Sigmoid colon (tissue), 7 donors: ENCODE measurements around the gene NUPR2. TPM values are rescaled to one million over a fixed set of nuclear protein-coding genes. Genes with fewer than 3 reads are reported as not detected.
"Not testable (repeated sequence)": the region's sequence is repeated elsewhere in the genome, so short reads cannot be mapped to it uniquely, and the experiment has no call there.

Experiments
- DNase-seq: peaks from one replicate; pipeline ENCODE4 v3.0.0-alpha.2; 2019
- H3K27ac ChIP-seq, 4 donors: fragments of 200-600 bp; sonication (generic); one replicate each; pipeline ENCODE4 v1.5.1; 2016 to 2019; ENCODE audit warnings: mild to moderate bottlenecking in 1 of 4
- H3K27me3 ChIP-seq, 3 donors: fragments of 200-600 bp; sonication (generic); one replicate each; pipeline ENCODE4 v1.5.1; 2019; ENCODE audit warnings: mild to moderate bottlenecking in 1 of 3
- H3K36me3 ChIP-seq, 4 donors: fragments of 200-600 bp; sonication (generic); one replicate each; pipeline ENCODE4 v1.5.1; 2016 to 2019
- H3K4me1 ChIP-seq, 4 donors: fragments of 200-600 bp; sonication (generic); one replicate each; pipeline ENCODE4 v1.5.1; 2017 to 2019
- H3K4me3 ChIP-seq, 4 donors: fragments of 200-600 bp; sonication (generic); one replicate each; pipeline ENCODE4 v1.5.1; 2017 to 2019; ENCODE audit warnings: mild to moderate bottlenecking in 2 of 4, moderate library complexity in 1 of 4
- H3K9me3 ChIP-seq, 4 donors: fragments of 200-600 bp in 3 of 4; sonication (generic) in 3 of 4; one replicate each; pipeline versions ENCODE4 v1.5.1 to v1.6.1; 2013 to 2019
- CTCF ChIP-seq, 4 experiments: fragments of 450-650 bp in 3 of 4; fragments of 200-600 bp in 1 of 4; IDR thresholded peaks; one replicate each; pipeline ENCODE4 v1.5.1; 2016 to 2019; ENCODE audit warnings: antibody characterized with exemption in 4 of 4, mild to moderate bottlenecking in 3 of 4, moderate library complexity in 2 of 4
- EP300 ChIP-seq, 4 donors: sonication (generic); formaldehyde crosslinking; IDR thresholded peaks; one replicate each; pipeline ENCODE4 v1.6.1; 2017; ENCODE audit warnings: antibody characterized with exemption in 4 of 4
- POLR2A ChIP-seq, 2 donors: fragments of 450-650 bp; IDR thresholded peaks; one replicate each; pipeline ENCODE4 v1.6.1; 2016; ENCODE audit warnings: antibody characterized with exemption in 2 of 2, mild to moderate bottlenecking in 2 of 2, moderate library complexity in 2 of 2
- POLR2AphosphoS5 ChIP-seq, 4 donors: sonication (generic); formaldehyde crosslinking; IDR thresholded peaks; one replicate each; pipeline ENCODE4 v1.6.1; 2017; ENCODE audit warnings: antibody characterized with exemption in 4 of 4
- WGBS, 2 donors: extraction: QIAGEN DNeasy Blood & Tissue Kit; methylation state at CpG; one replicate each; pipeline ENCODE4 v1.1.7; 2013; 5-methylcytosine and 5-hydroxymethylcytosine counted together
- intact Hi-C: fragments of 100-400 bp; cut with DNase I; formaldehyde crosslinking; loops from one replicate; pipeline ENCODE4 v1.15.1; 2023
- polyA plus RNA-seq, 3 donors: library from polyadenylated mRNA; stranded (reverse); fragments of 200-250 nt; gene quantifications; one replicate each; pipeline ENCODE4 v1.2.3, GENCODE V29; 2013
- total RNA-seq, 4 donors: library from RNA; depleted of rRNA; stranded (reverse); fragments of >200 nt; gene quantifications; one replicate each; pipeline ENCODE4 v1.1.0, GENCODE V29; 2016
- donor health status: healthy with polysubstance abuse.
- donor health status: Bipolar disorder and iron deficiency.
- donor health status: healthy.

NUPR2 gene
- total and polyA plus RNA-seq, 7 donors: 1.8 to 6.0 (median 2.9) TPM; not detected in 4

- intact Hi-C loops: no loop called here
- no peaks in the 10 kb centered on the region for H3K9me3 ChIP-seq
- 71 to 74% methylated on average over 5 of the region's 5 CpGs for WGBS, 2 donors
- peak overlapping the region in 1 of 4 donors; percentile 43 for H3K27ac ChIP-seq
- no peak overlapping the region for H3K4me3 ChIP-seq
- H3K4me1 ChIP-seq: peaks cover 0 to 19% (median 10%) of the 10 kb centered on the region in 4 donors
- TF ChIP-seq POLR2A (IDR thresholded peaks at IDR 0.05): no peak
- peak in 2 of 4 donors; percentile 27 to 44 for TF ChIP-seq POLR2AphosphoS5 (IDR thresholded peaks at IDR 0.05)
- H3K27me3 ChIP-seq: no peaks in the 10 kb centered on the region
- peak; percentile 79 for DNase-seq
- peaks cover 15 to 42% (median 30%) of the 10 kb centered on the region in 4 donors for H3K36me3 ChIP-seq
Measured at GRCh38 chr7:56097700-56098099, 18.5 kb downstream of the NUPR2 start.

- peak within 1 kb of the TSS; percentile 47 to 84 (median 80) for H3K27ac ChIP-seq
Measured at GRCh38 chr7:56092789-56093531, 23.3 kb downstream of the NUPR2 start, which contains the start of gene PHKG1. TSS of gene PHKG1 (minus strand) at chr7:56092952. CDS start at chr7:56088941, 4,011 bp downstream.

GRCh38 chr7:56092388-56092787 is 23.8 kb downstream of the NUPR2 start:
- DNase-seq, H3K9me3 ChIP-seq, H3K27me3 ChIP-seq: not testable (repeated sequence)
- H3K27ac ChIP-seq: peak overlapping the region; percentile 47 to 84 (median 80)
- peak overlapping the region in 3 of 4 donors; percentile 10 to 37 (median 31) for H3K4me3 ChIP-seq
- WGBS, 2 donors: 76% methylated on average over 6 of the region's 6 CpGs
- H3K36me3 ChIP-seq: peaks cover 0 to 13% (median 0%) of the 10 kb centered on the region in 4 donors
- intact Hi-C loops: loop anchor here (5.0 kb wide), 1 partner anchor 450 kb away; no protein-coding TSS in a partner anchor
- peaks cover 0 to 36% (median 33%) of the 10 kb centered on the region in 4 donors for H3K4me1 ChIP-seq

More at GRCh38 chr7:56092789-56093531, 23.3 kb downstream of the NUPR2 start, which contains the start of gene PHKG1:
- DNase-seq: peak; percentile 94
- TF ChIP-seq CTCF (IDR thresholded peaks at IDR 0.05) (peak in 1 of 4 experiments; percentile 68), EP300 (IDR thresholded peaks at IDR 0.05) (no peak), POLR2A (IDR thresholded peaks at IDR 0.05) (no peak), POLR2AphosphoS5 (IDR thresholded peaks at IDR 0.05) (peak; percentile 16 to 77 (median 58))
- no peaks in the 10 kb centered on the region for H3K9me3 ChIP-seq
- WGBS, 2 donors: 39 to 62% methylated on average over 19 of the region's 19 CpGs
- H3K4me1 ChIP-seq: peaks cover 0 to 42% (median 33%) of the 10 kb centered on the region in 4 donors
- intact Hi-C loops: loop anchor here (5.0 kb wide), 1 partner anchor 451 kb away; no protein-coding TSS in a partner anchor
- H3K4me3 ChIP-seq: peak within 1 kb of the TSS in 3 of 4 donors; percentile 10 to 37 (median 31)
- peaks cover 0 to 9% (median 0%) of the 10 kb centered on the region in 4 donors for H3K36me3 ChIP-seq
- no peaks in the 10 kb centered on the region for H3K27me3 ChIP-seq

- peaks cover 0 to 21% (median under 1%) of the 10 kb centered on the region in 4 donors for H3K36me3 ChIP-seq
- H3K9me3 ChIP-seq: no peaks in the 10 kb centered on the region
- H3K4me3 ChIP-seq: peak overlapping the region in 1 of 4 donors; percentile 37
- TF ChIP-seq POLR2AphosphoS5 (IDR thresholded peaks at IDR 0.05) (peak in 3 of 4 donors; percentile 9 to 39 (median 18)), CTCF (IDR thresholded peaks at IDR 0.05) (no peak)
- 87 to 88% methylated on average over 3 of the region's 3 CpGs for WGBS, 2 donors
- H3K4me1 ChIP-seq: peaks cover 0 to 36% (median 33%) of the 10 kb centered on the region in 4 donors
- H3K27me3 ChIP-seq: no peaks in the 10 kb centered on the region
- H3K27ac ChIP-seq: peak overlapping the region; percentile 47 to 84 (median 80)
- DNase-seq: peak; percentile 90
- intact Hi-C loops: loop anchor here (5.0 kb wide), 1 partner anchor 449 kb away; no protein-coding TSS in a partner anchor
Measured at GRCh38 chr7:56091591-56091990, 24.6 kb downstream of the NUPR2 start.

- no peak overlapping the region for H3K27ac ChIP-seq
- H3K9me3 ChIP-seq: no peaks in the 10 kb centered on the region
- no peak overlapping the region for H3K4me3 ChIP-seq
- WGBS, 2 donors: 94 to 96% methylated on average over 16 of the region's 16 CpGs
- intact Hi-C loops: loop anchor here (5.0 kb wide), 1 partner anchor 200 kb away; the partner anchor contains the start of gene ZNF713
- no peaks in the 10 kb centered on the region for H3K27me3 ChIP-seq
- TF ChIP-seq EP300 (IDR thresholded peaks at IDR 0.05) (no peak), POLR2A (IDR thresholded peaks at IDR 0.05) (no peak), CTCF (IDR thresholded peaks at IDR 0.05) (no peak), POLR2AphosphoS5 (IDR thresholded peaks at IDR 0.05) (no peak)
- peaks cover 0 to 37% (median 32%) of the 10 kb centered on the region in 4 donors for H3K4me1 ChIP-seq
- H3K36me3 ChIP-seq: peaks cover 0 to 38% (median 2%) of the 10 kb centered on the region in 4 donors
- no peak for DNase-seq
Measured at GRCh38 chr7:56087445-56087844, 28.8 kb downstream of the NUPR2 start.
